GM23338 (cell line): ENCODE data around the gene ARL8B.

Source experiments
- CTCF ChIP-seq, 2 experiments: fragments of 200-600 bp in 1 of 2; sonication (generic) in 1 of 2; conservative IDR thresholded peaks; 2 replicates each; pipeline versions ENCODE4 v1.5.1 to v1.6.1; 2016 to 2017; ENCODE audit warnings: antibody characterized with exemption in 2 of 2, low read depth in 2 of 2, mild to moderate bottlenecking in 2 of 2, moderate library complexity in 1 of 2
- EZH2 ChIP-seq: fragments of 200-600 bp; sonication (generic); IDR thresholded peaks from one replicate; pipeline ENCODE4 v1.8.0; 2017; ENCODE audit warnings: antibody characterized with exemption, mild to moderate bottlenecking, low read depth; ENCODE audit not compliant: unreplicated experiment
- EZH2phosphoT487 ChIP-seq: fragments of 200-600 bp; sonication (generic); IDR thresholded peaks from one replicate; pipeline ENCODE4 v1.8.1; 2018; ENCODE audit warnings: antibody characterized with exemption; ENCODE audit not compliant: unreplicated experiment
- JUNB ChIP-seq: IDR thresholded peaks from one replicate; pipeline ENCODE4 v1.6.1; 2016; ENCODE audit warnings: antibody characterized with exemption; ENCODE audit not compliant: unreplicated experiment
- POLR2AphosphoS5 ChIP-seq: IDR thresholded peaks from 2 replicates; pipeline ENCODE4 v1.6.1; 2016; ENCODE audit warnings: antibody characterized with exemption, low read depth
- REST ChIP-seq: IDR thresholded peaks from one replicate; pipeline ENCODE4 v1.6.1; 2018; ENCODE audit warnings: antibody characterized with exemption; ENCODE audit not compliant: unreplicated experiment
- STAT1 ChIP-seq: IDR thresholded peaks from one replicate; pipeline ENCODE4 v1.6.1; 2016; ENCODE audit warnings: antibody characterized with exemption; ENCODE audit not compliant: unreplicated experiment

- no peak for TF ChIP-seq CTCF (conservative IDR thresholded peaks at IDR 0.05; ENCODE audit: low read depth in 2 of 2)
- TF ChIP-seq POLR2AphosphoS5 = no peak
- no peak for TF ChIP-seq EZH2
- TF ChIP-seq REST = no peak
- no peak for TF ChIP-seq STAT1
- TF ChIP-seq EZH2phosphoT487 = no peak
- TF ChIP-seq JUNB = no peak
Measured at GRCh38 chr3:5219216-5219615, 97.1 kb downstream of the ARL8B start.
